Prostate gland (tissue), 2 donors: ENCODE measurements around the gene ADAP2.

Experiments
- CTCF ChIP-seq, 4 experiments: fragments of 200-600 bp in 2 of 4; fragments of 450-650 bp in 2 of 4; sonication (generic) in 2 of 4; IDR thresholded peaks; 1 replicate in 3 of 4; 2 replicates in 1 of 4; pipeline ENCODE4 v1.5.1; 2016 to 2019; ENCODE audit warnings: antibody characterized with exemption in 4 of 4, mild to moderate bottlenecking in 2 of 4, moderate library complexity in 2 of 4
- POLR2AphosphoS5 ChIP-seq: sonication (generic); formaldehyde crosslinking; IDR thresholded peaks from one replicate; pipeline ENCODE4 v1.6.1; 2017; ENCODE audit warnings: antibody characterized with exemption

DNA sequence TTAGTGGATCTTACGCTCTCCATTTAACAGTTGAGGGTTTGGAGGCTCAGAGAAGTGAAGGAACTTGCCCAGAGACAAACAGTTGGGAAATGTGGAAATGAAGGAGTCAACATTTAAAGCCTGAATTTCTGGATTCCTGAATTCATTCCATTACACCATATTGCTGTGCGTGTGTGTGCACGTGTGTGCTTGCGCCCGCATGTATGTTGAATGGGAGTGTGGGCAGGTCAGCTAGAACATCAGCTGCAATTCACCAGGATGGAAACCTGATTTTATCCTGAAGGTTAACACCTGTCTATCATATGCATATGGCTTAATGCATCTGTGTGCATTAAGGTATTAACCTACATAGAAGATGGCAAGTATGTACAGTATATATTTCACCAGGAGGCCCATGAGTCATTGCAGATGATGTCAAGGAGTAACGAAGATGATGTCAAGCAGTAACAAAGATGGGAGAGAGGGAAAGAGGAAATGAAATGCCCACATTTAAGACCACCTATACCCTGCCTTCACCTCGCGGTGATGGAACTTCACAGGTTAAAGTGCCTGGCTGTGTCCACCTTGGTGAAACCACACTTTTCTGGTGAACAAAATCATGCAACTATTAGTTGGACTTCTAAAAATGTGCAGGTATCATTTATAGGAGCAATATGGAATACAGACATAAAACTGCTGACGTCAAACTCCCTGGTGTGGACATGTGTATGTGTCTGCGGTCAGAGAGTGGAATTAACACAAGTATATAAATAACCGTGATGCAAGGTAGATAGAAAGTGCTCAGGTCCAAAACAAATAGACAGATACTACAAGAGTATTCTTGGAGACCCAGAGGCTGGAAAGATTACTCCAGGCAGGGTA lies 832 bp upstream of the ADAP2 start:
- TF ChIP-seq CTCF (IDR thresholded peaks at IDR 0.05) = no peak
- TF ChIP-seq POLR2AphosphoS5 = no peak
